Natural killer cell treated with Interleukin-12 subunit alpha and Interleukin-12 subunit beta and Interleukin-15 and Interleukin-18, amount 100 ng/mL, for 72 hours (primary cell): ENCODE data around the gene C2CD4A. TPM values are rescaled to one million over a fixed set of nuclear protein-coding genes. Genes with fewer than 3 reads are reported as not detected.

Experiments
- ATAC-seq, 2 donors: fragments of 150-1000 bp; cut with Tn5 transposase in 1 of 2; sonication (Bioruptor Pico), chemical (Tn5 transposase) in 1 of 2; 2 replicates each; pipeline ENCODE4 v1.10.0; 2021
- DNase-seq: peaks from one replicate; pipeline ENCODE4 v3.0.0; 2022; ENCODE audit warnings: low spot score
- H3K27ac Mint-ChIP-seq, 2 donors: 1 replicate in 1 of 2; 2 replicates in 1 of 2; pipeline ENCODE4 v1.8.0; 2022; ENCODE audit warnings: mixed read lengths in 2 of 2, mild to moderate bottlenecking in 1 of 2, moderate library complexity in 1 of 2
- H3K27me3 Mint-ChIP-seq, 2 donors: 1 replicate in 1 of 2; 2 replicates in 1 of 2; pipeline ENCODE4 v1.8.0; 2022; ENCODE audit warnings: mixed read lengths in 2 of 2
- H3K36me3 Mint-ChIP-seq: one replicate; pipeline ENCODE4 v1.8.0; 2022; ENCODE audit warnings: mixed read lengths
- H3K4me1 Mint-ChIP-seq, 2 donors: 1 replicate in 1 of 2; 2 replicates in 1 of 2; pipeline ENCODE4 v1.8.0; 2022; ENCODE audit warnings: low read depth in 2 of 2, mixed read lengths in 2 of 2, mild to moderate bottlenecking in 1 of 2
- H3K4me3 Mint-ChIP-seq: one replicate; pipeline ENCODE4 v1.8.0; 2022; ENCODE audit warnings: mixed read lengths
- H3K9me3 Mint-ChIP-seq: 2 replicates; pipeline ENCODE4 v1.8.0; 2022; ENCODE audit warnings: mixed read lengths
- total RNA-seq, 2 donors: library from RNA; stranded (reverse); gene quantifications; one replicate each; pipeline ENCODE4 v1.2.3, GENCODE V29; 2022

Gene C2CD4A
- total RNA-seq, 2 donors from 2014 or later: not detected

- Mint-ChIP-seq H3K27ac (no peak overlapping the region), H3K4me3 (no peak overlapping the region), H3K9me3 (no peaks in the 10 kb centered on the region), H3K27me3 (no peaks in the 10 kb centered on the region), H3K4me1 (peaks cover 36 to 39% of the 10 kb centered on the region in 2 donors), H3K36me3 (peaks cover 5% of the 10 kb centered on the region)
- no peak for ATAC-seq
- no peak for DNase-seq
Observed at GRCh38 chr15:62052713-62053112, 14.1 kb upstream of the C2CD4A start.

- DNase-seq: no peak
- Mint-ChIP-seq H3K27ac (peak overlapping the region in 1 of 2 donors; percentile 2), H3K27me3 (no peaks in the 10 kb centered on the region), H3K4me3 (no peak overlapping the region), H3K4me1 (peaks cover 38 to 41% of the 10 kb centered on the region in 2 donors), H3K9me3 (no peaks in the 10 kb centered on the region), H3K36me3 (peaks cover 5% of the 10 kb centered on the region)
- ATAC-seq: no peak
Observed at GRCh38 chr15:62053439-62054085, 13.2 kb upstream of the C2CD4A start.

- ATAC-seq (no peak), DNase-seq (no peak)
- Mint-ChIP-seq H3K27me3 (no peaks in the 10 kb centered on the region), H3K4me1 (peaks cover 36 to 42% of the 10 kb centered on the region in 2 donors), H3K9me3 (no peaks in the 10 kb centered on the region), H3K27ac (no peak overlapping the region), H3K36me3 (no peaks in the 10 kb centered on the region), H3K4me3 (no peak overlapping the region)
Observed at GRCh38 chr15:62054979-62055378, 11.8 kb upstream of the C2CD4A start.

- Mint-ChIP-seq H3K27me3 (peaks cover 0 to 2% of the 10 kb centered on the region in 2 donors), H3K9me3 (no peaks in the 10 kb centered on the region), H3K4me3 (no peak overlapping the region), H3K4me1 (peaks cover 47 to 48% of the 10 kb centered on the region in 2 donors), H3K27ac (peak overlapping the region in 1 of 2 donors; percentile 62), H3K36me3 (no peaks in the 10 kb centered on the region)
- no peak for ATAC-seq
- no peak for DNase-seq
Observed at GRCh38 chr15:62057341-62057980, 9.3 kb upstream of the C2CD4A start.

- ATAC-seq: no peak
- H3K27me3 Mint-ChIP-seq: peaks cover 0 to 2% of the 10 kb centered on the region in 2 donors
- H3K4me3 Mint-ChIP-seq: peak overlapping the region; percentile 86
- H3K36me3 Mint-ChIP-seq: no peaks in the 10 kb centered on the region
- no peak for DNase-seq
- H3K27ac Mint-ChIP-seq: peak overlapping the region; percentile 91 to 96
- H3K9me3 Mint-ChIP-seq: no peaks in the 10 kb centered on the region
- peaks cover 42 to 45% of the 10 kb centered on the region in 2 donors for H3K4me1 Mint-ChIP-seq
Observed at GRCh38 chr15:62058327-62059028, 8.3 kb upstream of the C2CD4A start.

- peaks cover 38 to 40% of the 10 kb centered on the region in 2 donors for H3K4me1 Mint-ChIP-seq
- no peaks in the 10 kb centered on the region for H3K9me3 Mint-ChIP-seq
- DNase-seq (no peak), ATAC-seq (no peak)
- no peaks in the 10 kb centered on the region for H3K36me3 Mint-ChIP-seq
- peak overlapping the region; percentile 91 to 96 for H3K27ac Mint-ChIP-seq
- H3K27me3 Mint-ChIP-seq: peaks cover 4 to 6% of the 10 kb centered on the region in 2 donors
- peak overlapping the region; percentile 86 for H3K4me3 Mint-ChIP-seq
Observed at GRCh38 chr15:62059108-62059815, 7.5 kb upstream of the C2CD4A start.

GRCh38 chr15:62059816-62060112 lies 7.0 kb upstream of the C2CD4A start:
- H3K27ac Mint-ChIP-seq: peak overlapping the region; percentile 91 to 96
- H3K27me3 Mint-ChIP-seq: peaks cover 4 to 6% of the 10 kb centered on the region in 2 donors
- DNase-seq: peak; percentile 90
- H3K4me3 Mint-ChIP-seq: peak overlapping the region; percentile 86
- no peaks in the 10 kb centered on the region for H3K36me3 Mint-ChIP-seq
- H3K9me3 Mint-ChIP-seq: no peaks in the 10 kb centered on the region
- ATAC-seq: peak; percentile 92 to 93
- H3K4me1 Mint-ChIP-seq: peaks cover 33 to 37% of the 10 kb centered on the region in 2 donors

- Mint-ChIP-seq H3K27ac (peak within 1 kb of the TSS; percentile 91 to 96), H3K27me3 (peaks cover 6% of the 10 kb centered on the region in 2 donors), H3K4me3 (peak within 1 kb of the TSS; percentile 86), H3K36me3 (no peaks in the 10 kb centered on the region), H3K4me1 (peaks cover 33 to 37% of the 10 kb centered on the region in 2 donors), H3K9me3 (no peaks in the 10 kb centered on the region)
- ATAC-seq: peak; percentile 97
- DNase-seq: peak; percentile 95
Observed at GRCh38 chr15:62060113-62060895, 6.5 kb upstream of the C2CD4A start, which contains the start of gene VPS13C. TSS of gene VPS13C (minus strand) at chr15:62060447. CDS start at chr15:62060374, 73 bp downstream.

GRCh38 chr15:62060896-62061280 lies 5.9 kb upstream of the C2CD4A start:
- DNase-seq (no peak), ATAC-seq (peak in 1 of 2 donors; percentile 4)
- H3K4me1 Mint-ChIP-seq: peaks cover 28 to 32% of the 10 kb centered on the region in 2 donors
- no peaks in the 10 kb centered on the region for H3K9me3 Mint-ChIP-seq
- H3K27ac Mint-ChIP-seq: peak overlapping the region; percentile 91 to 96
- H3K27me3 Mint-ChIP-seq: peaks cover 9 to 11% of the 10 kb centered on the region in 2 donors
- H3K36me3 Mint-ChIP-seq: no peaks in the 10 kb centered on the region
- H3K4me3 Mint-ChIP-seq: peak overlapping the region; percentile 86

GRCh38 chr15:62063825-62064635 lies 2.7 kb upstream of the C2CD4A start:
- peaks cover 6% of the 10 kb centered on the region for H3K36me3 Mint-ChIP-seq
- no peak overlapping the region for H3K4me3 Mint-ChIP-seq
- no peaks in the 10 kb centered on the region for H3K9me3 Mint-ChIP-seq
- H3K27me3 Mint-ChIP-seq: peaks cover 24 to 28% of the 10 kb centered on the region in 2 donors
- H3K27ac Mint-ChIP-seq: no peak overlapping the region
- ATAC-seq (no peak), DNase-seq (no peak)
- peaks cover 32 to 37% of the 10 kb centered on the region in 2 donors for H3K4me1 Mint-ChIP-seq

- ATAC-seq (peak; percentile 66 to 77), DNase-seq (no peak)
- peaks cover 16 to 20% of the 10 kb centered on the region in 2 donors for H3K4me1 Mint-ChIP-seq
- H3K27me3 Mint-ChIP-seq: peaks cover 22 to 30% of the 10 kb centered on the region in 2 donors
- H3K4me3 Mint-ChIP-seq: peak overlapping the region; percentile 93
- H3K36me3 Mint-ChIP-seq: peaks cover 6% of the 10 kb centered on the region
- H3K9me3 Mint-ChIP-seq: no peaks in the 10 kb centered on the region
- H3K27ac Mint-ChIP-seq: peak overlapping the region; percentile 14 to 73
Observed at GRCh38 chr15:62067448-62068044, 769 bp downstream of the C2CD4A start.
